OCI-LY1 (cell line): ENCODE results near the gene COMMD7.

Experiments
- H2AFZ ChIP-seq: fragments of 200-600 bp; sonication (generic), shearing (Covaris generic); 2 replicates; pipeline ENCODE4 v1.6.0; 2014; ENCODE audit warnings: antibody characterized with exemption, mild to moderate bottlenecking, low read length
- H3F3A ChIP-seq: fragments of 200-600 bp; sonication (generic), shearing (Covaris generic); 2 replicates; pipeline ENCODE4 v1.6.0; 2014; ENCODE audit warnings: mild to moderate bottlenecking, antibody characterized with exemption, low read length, moderate library complexity; ENCODE audit not compliant: insufficient read depth
- H3K27ac ChIP-seq: fragments of 200-600 bp; sonication (generic); 2 replicates; pipeline ENCODE4 v1.5.1; 2014; ENCODE audit warnings: low read length, mixed run types, mild to moderate bottlenecking, low read depth; ENCODE audit not compliant: poor library complexity, severe bottlenecking
- H3K27me3 ChIP-seq: fragments of 200-600 bp; sonication (generic); 2 replicates; pipeline ENCODE4 v1.6.0; 2014; ENCODE audit warnings: antibody characterized with exemption, mild to moderate bottlenecking, low read length, moderate library complexity; ENCODE audit not compliant: insufficient read depth
- H3K36me3 ChIP-seq: fragments of 200-600 bp; sonication (generic); 2 replicates; pipeline ENCODE4 v1.6.1; 2014; ENCODE audit warnings: mild to moderate bottlenecking, antibody characterized with exemption, low read length, moderate library complexity, mixed read lengths; ENCODE audit not compliant: insufficient read depth
- H3K4me1 ChIP-seq: fragments of 200-600 bp; sonication (generic); 2 replicates; pipeline ENCODE4 v1.5.1; 2014; ENCODE audit warnings: mild to moderate bottlenecking, low read length, moderate library complexity; ENCODE audit not compliant: insufficient read depth, severe bottlenecking
- H3K4me2 ChIP-seq: fragments of 200-600 bp; sonication (generic), shearing (Covaris generic); 2 replicates; pipeline ENCODE4 v1.6.1; 2014; ENCODE audit warnings: low read length
- H3K4me3 ChIP-seq: fragments of 200-600 bp; sonication (generic); 2 replicates; pipeline ENCODE4 v1.5.1; 2014; ENCODE audit warnings: low read length, low read depth, mild to moderate bottlenecking, mixed read lengths; ENCODE audit not compliant: poor library complexity, severe bottlenecking
- H3K79me2 ChIP-seq: fragments of 200-600 bp; shearing (Covaris generic); 2 replicates; pipeline ENCODE4 v1.6.1; 2016; ENCODE audit warnings: mixed run types, low read length, mixed read lengths; ENCODE audit not compliant: insufficient read depth
- H3K9ac ChIP-seq: fragments of 200-600 bp; sonication (generic), shearing (Covaris generic); 2 replicates; pipeline ENCODE4 v1.6.1; 2014; ENCODE audit warnings: mild to moderate bottlenecking, low read length, mixed read lengths
- H3K9me2 ChIP-seq: fragments of 200-600 bp; sonication (generic), shearing (Covaris generic); 2 replicates; pipeline ENCODE4 v1.6.1; 2014; ENCODE audit warnings: low read depth, mild to moderate bottlenecking, low read length, mixed read lengths
- H3K9me3 ChIP-seq: fragments of 200-600 bp; shearing (Covaris generic); 2 replicates; pipeline ENCODE4 v1.6.1; 2014; ENCODE audit warnings: low read length, mixed read lengths
- H4K20me1 ChIP-seq: fragments of 200-600 bp; sonication (generic), shearing (Covaris generic); 2 replicates; pipeline ENCODE4 v1.6.0; 2016; ENCODE audit warnings: mild to moderate bottlenecking, low read length; ENCODE audit not compliant: insufficient read depth
- CTCF ChIP-seq: fragments of 200-600 bp; sonication (generic), shearing (Covaris generic); IDR thresholded peaks from 2 replicates; pipeline ENCODE4 v1.5.1; 2017; ENCODE audit warnings: mild to moderate bottlenecking, antibody characterized with exemption, low read length, moderate library complexity, mixed read lengths
- EZH2 ChIP-seq: fragments of 200-600 bp; sonication (generic), shearing (Covaris generic); IDR thresholded peaks from 2 replicates; pipeline ENCODE4 v1.8.0; 2017; ENCODE audit warnings: borderline replicate concordance, mixed run types, mild to moderate bottlenecking, antibody characterized with exemption, low read length, moderate library complexity, mixed read lengths

The COMMD7 gene

GRCh38 chr20:32775336-32775991 lies 32.2 kb upstream of the COMMD7 start:
- H3K4me1 ChIP-seq = peaks cover 32% of the 10 kb centered on the region
- no peak overlapping the region for H3K4me2 ChIP-seq
- H3K9ac ChIP-seq = no peak overlapping the region
- H3K27ac ChIP-seq = peak overlapping the region; percentile 5
- no peaks in the 10 kb centered on the region for H3K9me2 ChIP-seq
- H3K27me3 ChIP-seq = no peaks in the 10 kb centered on the region
- TF ChIP-seq CTCF (no peak), EZH2 (no peak)
- no peak overlapping the region for H2AFZ ChIP-seq
- H3K4me3 ChIP-seq = no peak overlapping the region
- H3K36me3 ChIP-seq = peaks cover 4% of the 10 kb centered on the region; the same call in 1 of the 2 replicates
- no peaks in the 10 kb centered on the region for H4K20me1 ChIP-seq
- 0 out of 2 replicates have a peak, but pooled peaks cover 4% of the 10 kb centered on the region for H3K79me2 ChIP-seq
- no peaks in the 10 kb centered on the region for H3K9me3 ChIP-seq
- H3F3A ChIP-seq = no peaks in the 10 kb centered on the region

GRCh38 chr20:32773855-32774254 lies 30.6 kb upstream of the COMMD7 start:
- H3K4me1 ChIP-seq = peaks cover 32% of the 10 kb centered on the region
- H3F3A ChIP-seq = no peaks in the 10 kb centered on the region
- no peak overlapping the region for H3K27ac ChIP-seq
- H3K4me2 ChIP-seq = no peak overlapping the region
- H3K9me3 ChIP-seq = no peaks in the 10 kb centered on the region
- H2AFZ ChIP-seq = no peak overlapping the region
- no peak overlapping the region for H3K9ac ChIP-seq
- TF ChIP-seq CTCF (no peak), EZH2 (no peak)
- 0 out of 2 replicates have a peak, but pooled peaks cover under 1% of the 10 kb centered on the region for H3K79me2 ChIP-seq
- H4K20me1 ChIP-seq = no peaks in the 10 kb centered on the region
- no peaks in the 10 kb centered on the region for H3K36me3 ChIP-seq
- no peaks in the 10 kb centered on the region for H3K9me2 ChIP-seq
- H3K27me3 ChIP-seq = no peaks in the 10 kb centered on the region
- H3K4me3 ChIP-seq = no peak overlapping the region

- TF ChIP-seq CTCF = no peak
- no peak for TF ChIP-seq EZH2
- Histone ChIP-seq H3K79me2 (no peaks in the 10 kb centered on the region), H3K9me3 (no peaks in the 10 kb centered on the region), H3F3A (no peaks in the 10 kb centered on the region), H3K9ac (no peak overlapping the region), H3K4me1 (peaks cover 30% of the 10 kb centered on the region), H3K36me3 (no peaks in the 10 kb centered on the region), H3K9me2 (no peaks in the 10 kb centered on the region), H3K27ac (no peak overlapping the region), H4K20me1 (no peaks in the 10 kb centered on the region), H3K27me3 (no peaks in the 10 kb centered on the region), H3K4me3 (no peak overlapping the region), H3K4me2 (no peak overlapping the region), H2AFZ (no peak overlapping the region)
Observed at GRCh38 chr20:32773223-32773622, 30.0 kb upstream of the COMMD7 start.
